ENCODE results near the gene DNAH14.

DNA sequence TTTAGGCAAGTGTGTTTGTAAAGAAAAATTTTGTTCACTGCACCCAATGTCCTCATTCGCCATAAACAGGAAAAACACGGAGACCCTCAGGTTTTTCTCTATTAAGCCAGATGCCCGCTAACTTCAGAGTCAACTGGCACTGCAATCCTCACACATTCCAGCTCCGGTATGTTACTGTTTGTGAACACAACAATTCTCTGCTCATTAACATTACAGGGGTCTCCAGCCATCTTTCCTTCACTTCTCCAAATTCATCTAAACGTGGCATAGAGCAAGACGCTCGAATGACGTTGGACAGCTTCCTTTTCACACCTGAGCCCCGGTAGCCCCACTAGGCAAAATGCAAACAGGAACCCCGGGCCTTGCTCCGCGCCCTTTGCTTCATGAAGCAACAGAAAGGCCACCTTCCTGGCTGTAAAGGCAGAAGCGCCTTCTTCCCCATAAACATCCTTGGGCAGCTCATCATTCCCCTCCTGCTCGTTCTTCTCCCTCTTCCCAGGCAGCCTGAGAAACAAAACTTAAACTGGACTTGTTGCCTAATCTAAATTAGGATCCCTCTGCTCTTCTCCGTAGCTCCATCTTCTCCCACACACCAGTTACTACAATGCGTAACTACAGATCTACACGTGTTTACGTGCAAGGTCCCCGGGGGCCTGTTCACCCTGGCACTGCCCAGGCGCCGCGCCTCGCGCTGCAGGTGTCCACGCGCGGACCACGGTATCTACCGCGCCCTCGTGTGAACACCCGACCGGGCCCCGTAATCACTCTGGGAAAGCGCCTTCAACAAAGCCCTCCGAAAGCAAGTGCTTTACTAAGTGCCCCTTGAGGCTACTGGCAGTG, 497.1 kb downstream of the DNAH14 start:
- TF ChIP-seq, protein P1, sequence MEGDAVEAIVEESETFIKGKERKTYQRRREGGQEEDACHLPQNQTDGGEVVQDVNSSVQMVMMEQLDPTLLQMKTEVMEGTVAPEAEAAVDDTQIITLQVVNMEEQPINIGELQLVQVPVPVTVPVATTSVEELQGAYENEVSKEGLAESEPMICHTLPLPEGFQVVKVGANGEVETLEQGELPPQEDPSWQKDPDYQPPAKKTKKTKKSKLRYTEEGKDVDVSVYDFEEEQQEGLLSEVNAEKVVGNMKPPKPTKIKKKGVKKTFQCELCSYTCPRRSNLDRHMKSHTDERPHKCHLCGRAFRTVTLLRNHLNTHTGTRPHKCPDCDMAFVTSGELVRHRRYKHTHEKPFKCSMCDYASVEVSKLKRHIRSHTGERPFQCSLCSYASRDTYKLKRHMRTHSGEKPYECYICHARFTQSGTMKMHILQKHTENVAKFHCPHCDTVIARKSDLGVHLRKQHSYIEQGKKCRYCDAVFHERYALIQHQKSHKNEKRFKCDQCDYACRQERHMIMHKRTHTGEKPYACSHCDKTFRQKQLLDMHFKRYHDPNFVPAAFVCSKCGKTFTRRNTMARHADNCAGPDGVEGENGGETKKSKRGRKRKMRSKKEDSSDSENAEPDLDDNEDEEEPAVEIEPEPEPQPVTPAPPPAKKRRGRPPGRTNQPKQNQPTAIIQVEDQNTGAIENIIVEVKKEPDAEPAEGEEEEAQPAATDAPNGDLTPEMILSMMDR (IDR thresholded peaks at IDR 0.05), result no peak
- no peak for TF ChIP-seq POLR2A (IDR thresholded peaks at IDR 0.05)
